Stomach (tissue), 4 donors: ENCODE measurements around the gene ASCC3.
A peak's percentile ranks its signal among the peaks of the same experiment; 100 is the strongest.

Source experiments
- EP300 ChIP-seq: sonication (generic); formaldehyde crosslinking; IDR thresholded peaks from one replicate; pipeline ENCODE4 v1.6.1; 2017; ENCODE audit warnings: antibody characterized with exemption
- POLR2A ChIP-seq, 4 donors: fragments of 450-650 bp; IDR thresholded peaks; one replicate each; pipeline ENCODE4 v1.6.1; 2016; ENCODE audit warnings: antibody characterized with exemption in 4 of 4, control low read depth in 2 of 4, mild to moderate bottlenecking in 1 of 4, moderate library complexity in 1 of 4
- POLR2AphosphoS5 ChIP-seq, 3 donors: sonication (generic); formaldehyde crosslinking; IDR thresholded peaks; one replicate each; pipeline ENCODE4 v1.6.1; 2016; ENCODE audit warnings: antibody characterized with exemption in 3 of 3
- TF ChIP-seq, protein P1 (sequence below), 7 experiments: fragments of 450-650 bp in 4 of 7; fragments of 200-600 bp in 3 of 7; sonication (generic) in 3 of 7; IDR thresholded peaks; one replicate each; pipeline ENCODE4 v1.5.1; 2016 to 2019; ENCODE audit warnings: antibody characterized with exemption in 7 of 7, control low read depth in 2 of 7, mild to moderate bottlenecking in 1 of 7

DNA sequence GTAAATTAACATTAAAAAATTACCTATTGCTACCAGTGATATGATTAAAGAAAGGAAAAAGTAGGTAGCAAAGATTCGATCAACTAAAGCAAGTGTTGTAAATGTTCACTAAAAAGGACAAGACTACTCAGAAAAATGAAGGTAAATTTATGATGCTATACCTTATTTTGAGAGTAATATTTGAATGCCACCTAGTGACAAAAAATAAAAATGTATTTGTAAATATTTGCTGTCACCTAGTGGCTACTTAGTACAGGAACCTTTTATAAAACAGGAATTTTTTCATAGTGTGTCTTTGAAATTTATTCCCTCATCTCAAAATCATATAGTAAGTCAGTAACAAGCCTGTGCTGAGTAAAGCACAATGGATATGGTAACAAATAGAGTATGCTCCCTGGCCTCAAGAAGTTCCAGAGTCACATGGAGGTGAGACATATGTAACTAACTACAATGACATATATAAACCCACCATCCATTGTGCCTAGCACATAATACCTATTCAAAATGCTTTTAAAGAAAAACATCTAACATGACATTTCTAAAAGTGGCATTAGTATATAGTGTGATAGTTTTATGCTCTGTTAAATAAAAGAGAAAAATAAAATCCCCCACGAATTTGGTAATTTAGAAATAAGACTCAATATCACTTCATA, 223.3 kb downstream of the ASCC3 start:
- TF ChIP-seq, protein P1, sequence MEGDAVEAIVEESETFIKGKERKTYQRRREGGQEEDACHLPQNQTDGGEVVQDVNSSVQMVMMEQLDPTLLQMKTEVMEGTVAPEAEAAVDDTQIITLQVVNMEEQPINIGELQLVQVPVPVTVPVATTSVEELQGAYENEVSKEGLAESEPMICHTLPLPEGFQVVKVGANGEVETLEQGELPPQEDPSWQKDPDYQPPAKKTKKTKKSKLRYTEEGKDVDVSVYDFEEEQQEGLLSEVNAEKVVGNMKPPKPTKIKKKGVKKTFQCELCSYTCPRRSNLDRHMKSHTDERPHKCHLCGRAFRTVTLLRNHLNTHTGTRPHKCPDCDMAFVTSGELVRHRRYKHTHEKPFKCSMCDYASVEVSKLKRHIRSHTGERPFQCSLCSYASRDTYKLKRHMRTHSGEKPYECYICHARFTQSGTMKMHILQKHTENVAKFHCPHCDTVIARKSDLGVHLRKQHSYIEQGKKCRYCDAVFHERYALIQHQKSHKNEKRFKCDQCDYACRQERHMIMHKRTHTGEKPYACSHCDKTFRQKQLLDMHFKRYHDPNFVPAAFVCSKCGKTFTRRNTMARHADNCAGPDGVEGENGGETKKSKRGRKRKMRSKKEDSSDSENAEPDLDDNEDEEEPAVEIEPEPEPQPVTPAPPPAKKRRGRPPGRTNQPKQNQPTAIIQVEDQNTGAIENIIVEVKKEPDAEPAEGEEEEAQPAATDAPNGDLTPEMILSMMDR (IDR thresholded peaks at IDR 0.05): peak in 4 of 7 experiments; percentile 20 to 55 (median 33)
- TF ChIP-seq POLR2A (IDR thresholded peaks at IDR 0.05) (no peak), POLR2AphosphoS5 (IDR thresholded peaks at IDR 0.05) (no peak), EP300 (no peak)
